ENCODE measurements around the gene FOXP2.

FOXP2 gene

DNA sequence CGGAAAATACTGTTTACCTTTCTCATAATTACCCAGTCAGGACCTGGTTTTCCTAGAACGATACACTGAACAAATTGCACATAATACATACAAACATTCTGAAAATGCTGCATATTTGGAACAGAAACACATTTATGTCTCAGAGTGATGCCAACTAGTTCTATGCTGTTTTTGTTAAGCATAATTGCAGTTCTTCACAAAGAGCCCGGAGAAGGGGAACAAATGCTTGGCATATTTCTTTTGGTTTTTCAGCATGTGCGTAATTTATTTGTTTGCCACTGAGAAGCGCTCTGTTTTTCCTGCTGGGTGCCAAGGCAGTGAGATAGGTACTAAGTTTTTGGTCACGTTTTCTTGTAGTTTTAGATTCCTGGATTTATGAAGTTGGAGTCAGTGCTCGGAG lies 326.3 kb downstream of the FOXP2 start:
- DNase-seq: no peak

DNA sequence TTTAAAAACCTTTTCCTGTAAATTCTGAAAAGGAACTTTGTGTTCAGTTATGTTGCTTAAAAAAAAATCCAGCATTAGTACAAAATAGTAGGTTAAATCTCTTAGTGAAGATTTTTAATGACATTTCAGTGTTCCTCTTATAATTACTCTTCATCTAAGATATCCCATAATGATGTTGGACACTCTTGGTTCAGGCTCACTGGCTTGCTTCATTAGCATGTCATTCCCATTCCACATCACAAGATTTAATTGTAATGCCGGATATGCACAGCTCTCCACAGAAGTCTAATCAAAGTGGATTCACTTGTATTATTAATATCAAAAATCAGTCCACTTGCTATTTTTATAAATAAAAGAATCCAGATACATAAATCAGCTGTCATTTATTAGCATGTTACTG lies 327.3 kb downstream of the FOXP2 start:
- no peak for DNase-seq

Measured in T-helper 9 cell (primary cell).